Measurements from ENCODE around the gene ARPC3. TPM values are rescaled to one million over a fixed set of nuclear protein-coding genes. Genes with fewer than 3 reads are reported as not detected.
"Not testable (repeated sequence)": the region's sequence is repeated elsewhere in the genome, so short reads cannot be mapped to it uniquely, and the experiment has no call there.

Gene ARPC3
- 100 to 1,000 TPM; 232 to 250 (median 247) TPM for polyA plus RNA-seq (ENCODE audit: insufficient read length in 3 of 3)
- long read RNA-seq, donor 1, transcript ARPC3-201 (7 exons, 1,014 nt), result major isoform, 148 of 204 reads
- long read RNA-seq, donor 1, partial matches to known transcripts, result 53 of 204 reads
- long read RNA-seq, donor 1, other reads (novel, unspliced or antisense), result 0 of 204 reads
- long read RNA-seq, donor 2, transcript ARPC3-201 (7 exons, 1,014 nt), result major isoform, 190 of 281 reads
- long read RNA-seq, donor 2, partial matches to known transcripts, result 84 of 281 reads
- long read RNA-seq, donor 2, other reads (novel, unspliced or antisense), result 6 of 281 reads
- long read RNA-seq, donor 3, transcript ARPC3-201 (7 exons, 1,014 nt), result major isoform, 183 of 281 reads
- long read RNA-seq, donor 3, partial matches to known transcripts, result 94 of 281 reads
- long read RNA-seq, donor 3, other reads (novel, unspliced or antisense), result 0 of 281 reads
- long read RNA-seq, donor 4, transcript ARPC3-201 (7 exons, 1,014 nt), result major isoform, 211 of 312 reads
- long read RNA-seq, donor 4, partial matches to known transcripts, result 100 of 312 reads
- long read RNA-seq, donor 4, other reads (novel, unspliced or antisense), result 0 of 312 reads
- long read RNA-seq, donor 5, transcript ARPC3-201 (7 exons, 1,014 nt), result major isoform, 95 of 146 reads
- long read RNA-seq, donor 5, partial matches to known transcripts, result 49 of 146 reads
- long read RNA-seq, donor 5, other reads (novel, unspliced or antisense), result 0 of 146 reads
- long read RNA-seq, donor 6, transcript ARPC3-201 (7 exons, 1,014 nt), result major isoform, 120 of 173 reads
- long read RNA-seq, donor 6, partial matches to known transcripts, result 49 of 173 reads
- long read RNA-seq, donor 6, other reads (novel, unspliced or antisense), result 0 of 173 reads
- long read RNA-seq, donor 7, transcript ARPC3-201 (7 exons, 1,014 nt), result major isoform, 161 of 253 reads
- long read RNA-seq, donor 7, partial matches to known transcripts, result 83 of 253 reads
- long read RNA-seq, donor 7, other reads (novel, unspliced or antisense), result 0 of 253 reads
- long read RNA-seq, donor 8, transcript ARPC3-201 (7 exons, 1,014 nt), result major isoform, 56 of 72 reads
- long read RNA-seq, donor 8, partial matches to known transcripts, result 15 of 72 reads
- long read RNA-seq, donor 8, other reads (novel, unspliced or antisense), result 0 of 72 reads
- long read RNA-seq, donor 9, transcript ARPC3-201 (7 exons, 1,014 nt), result major isoform, 198 of 302 reads
- long read RNA-seq, donor 9, partial matches to known transcripts, result 101 of 302 reads
- long read RNA-seq, donor 9, other reads (novel, unspliced or antisense), result 0 of 302 reads
- long read RNA-seq, donor 10, transcript ARPC3-201 (7 exons, 1,014 nt), result major isoform, 133 of 221 reads
- long read RNA-seq, donor 10, partial matches to known transcripts, result 85 of 221 reads
- long read RNA-seq, donor 10, other reads (novel, unspliced or antisense), result 0 of 221 reads
- long read RNA-seq, donor 11, transcript ARPC3-201 (7 exons, 1,014 nt), result major isoform, 101 of 130 reads
- long read RNA-seq, donor 11, partial matches to known transcripts, result 28 of 130 reads
- long read RNA-seq, donor 11, other reads (novel, unspliced or antisense), result 0 of 130 reads
- long read RNA-seq, donor 12, transcript ARPC3-201 (7 exons, 1,014 nt), result major isoform, 192 of 261 reads
- long read RNA-seq, donor 12, partial matches to known transcripts, result 64 of 261 reads
- long read RNA-seq, donor 12, other reads (novel, unspliced or antisense), result 0 of 261 reads
- long read RNA-seq, donor 13, transcript ARPC3-201 (7 exons, 1,014 nt), result major isoform, 91 of 165 reads
- long read RNA-seq, donor 13, partial matches to known transcripts, result 71 of 165 reads
- long read RNA-seq, donor 13, other reads (novel, unspliced or antisense), result 0 of 165 reads
- long read RNA-seq, donor 14, result 0 reads
- long read RNA-seq, donor 15, transcript ARPC3-201 (7 exons, 1,014 nt), result major isoform, 224 of 326 reads
- long read RNA-seq, donor 15, partial matches to known transcripts, result 100 of 326 reads
- long read RNA-seq, donor 15, other reads (novel, unspliced or antisense), result 0 of 326 reads
- long read RNA-seq, donor 16, transcript ARPC3-201 (7 exons, 1,014 nt), result major isoform, 194 of 342 reads
- long read RNA-seq, donor 16, partial matches to known transcripts, result 145 of 342 reads
- long read RNA-seq, donor 16, other reads (novel, unspliced or antisense), result 0 of 342 reads

DNA sequence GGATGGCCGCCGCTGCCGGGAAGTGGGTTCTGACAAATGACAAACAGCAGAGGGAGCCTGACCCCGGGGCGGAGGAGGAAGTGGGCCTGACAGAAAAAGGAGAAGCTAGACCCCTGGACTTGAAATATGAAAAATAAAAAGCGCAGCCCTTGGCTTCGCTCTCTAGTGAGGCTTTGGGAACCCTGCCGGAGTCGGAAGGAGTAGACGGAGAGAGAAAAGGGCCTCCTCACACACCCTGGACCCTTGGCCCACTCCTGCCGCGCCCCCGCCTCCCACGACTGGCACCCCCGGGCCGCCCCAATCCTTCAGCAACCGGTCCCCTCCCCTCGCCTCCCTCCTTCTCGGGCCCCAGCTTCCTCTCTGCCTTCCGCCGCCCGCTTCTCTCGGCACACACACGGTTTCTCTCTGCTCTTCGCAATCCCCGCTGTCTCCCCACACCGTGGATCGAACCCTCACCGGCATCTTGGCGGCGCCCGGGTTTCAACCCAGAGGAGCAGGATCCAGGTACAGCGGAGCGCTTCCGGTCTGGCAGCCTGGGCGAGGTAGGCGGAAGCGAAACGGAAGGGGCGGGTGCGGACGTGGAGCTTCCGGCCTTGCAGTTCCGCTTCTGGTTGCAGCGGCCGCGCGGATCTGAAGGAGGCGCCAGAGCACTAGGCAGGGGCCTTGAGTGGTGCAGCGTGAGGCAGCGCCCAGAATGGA lies at the start of gene ARPC3:
Gene ARPC3, minus strand, starts transcription at position 539 of the 699 bp plus-strand sequence. Its CDS starts 77 bp downstream, at position 462.
- peak; percentile 95 for DNase-seq

- DNase-seq, result no peak
These were observed 49.0 kb upstream of the ARPC3 start for GRCh38 chr12:110498984-110499706.

- DNase-seq, result no peak
These were observed 25.3 kb upstream of the ARPC3 start for GRCh38 chr12:110475426-110475825.

GRCh38 chr12:110468214-110469048 lies 18.3 kb upstream of the ARPC3 start, which contains the start of the genes FAM216A and GPN3:
FAM216A (plus strand) TSS chr12:110468845; CDS start chr12:110468876, 31 bp downstream.
GPN3 (minus strand) TSS chr12:110468257; CDS start chr12:110468203, 54 bp downstream.
- peak; percentile 99 for DNase-seq

DNA sequence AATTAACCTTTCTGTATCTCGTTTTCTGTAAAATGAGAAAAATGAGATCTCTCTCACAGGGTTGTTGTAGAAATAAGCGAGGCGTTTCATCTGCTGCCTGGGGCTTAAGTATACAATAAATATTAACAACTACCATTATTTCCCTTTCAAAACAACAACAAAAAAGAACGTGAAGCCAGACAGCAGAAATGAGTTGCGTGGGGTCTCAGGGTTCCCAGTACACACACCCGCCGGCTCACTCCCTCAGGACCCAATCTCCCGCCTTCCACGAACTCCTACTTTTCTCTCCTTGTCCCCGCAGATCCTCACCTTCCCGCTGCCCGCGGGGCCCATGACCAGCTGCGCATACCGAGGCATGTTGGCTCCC lies 17.7 kb upstream of the ARPC3 start:
- DNase-seq, result no peak

- DNase-seq, result no peak
These were observed 16.7 kb upstream of the ARPC3 start for GRCh38 chr12:110466791-110467190.

- not testable (repeated sequence) for DNase-seq
These were observed 15.6 kb upstream of the ARPC3 start for GRCh38 chr12:110465765-110466164.

DNA sequence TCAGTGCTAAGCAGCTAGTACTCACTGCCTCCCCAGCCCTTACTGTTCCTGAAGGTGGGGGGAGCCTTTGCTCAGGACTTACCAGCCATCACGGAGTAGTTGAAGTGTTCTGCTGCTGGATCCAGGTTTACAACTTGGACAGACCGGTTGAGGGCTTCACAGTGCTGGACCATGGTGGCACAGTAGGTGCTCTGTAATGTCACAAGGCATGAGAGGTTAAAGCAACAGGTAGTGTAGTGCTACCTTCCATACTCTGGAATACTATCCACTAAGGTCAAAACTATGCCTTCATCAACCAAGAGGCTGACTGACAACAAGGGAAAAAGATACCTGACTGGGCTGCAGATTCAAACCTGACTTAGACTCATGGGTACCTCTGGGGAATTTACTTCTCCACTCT lies 14.9 kb upstream of the ARPC3 start:
- DNase-seq, result no peak

DNA sequence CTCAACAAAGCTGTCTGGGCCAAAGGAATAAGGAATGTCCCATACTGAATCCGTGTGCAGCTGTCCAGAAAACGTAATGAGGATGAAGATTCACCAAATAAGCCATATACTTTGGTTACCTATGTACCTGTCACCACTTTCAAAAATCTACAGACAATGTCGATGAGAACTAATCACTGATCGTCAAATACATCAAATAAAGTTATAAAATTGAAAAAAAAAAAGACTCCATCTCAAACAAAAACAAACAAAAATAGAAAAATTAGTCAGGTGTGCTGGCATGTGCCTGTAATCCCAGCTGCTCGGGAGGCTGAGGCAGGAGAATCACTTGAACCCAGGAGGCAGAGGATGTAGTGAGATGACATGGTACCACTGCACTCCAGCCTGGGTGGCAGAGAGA lies 11.1 kb upstream of the ARPC3 start:
- not testable (repeated sequence) for DNase-seq

DNA sequence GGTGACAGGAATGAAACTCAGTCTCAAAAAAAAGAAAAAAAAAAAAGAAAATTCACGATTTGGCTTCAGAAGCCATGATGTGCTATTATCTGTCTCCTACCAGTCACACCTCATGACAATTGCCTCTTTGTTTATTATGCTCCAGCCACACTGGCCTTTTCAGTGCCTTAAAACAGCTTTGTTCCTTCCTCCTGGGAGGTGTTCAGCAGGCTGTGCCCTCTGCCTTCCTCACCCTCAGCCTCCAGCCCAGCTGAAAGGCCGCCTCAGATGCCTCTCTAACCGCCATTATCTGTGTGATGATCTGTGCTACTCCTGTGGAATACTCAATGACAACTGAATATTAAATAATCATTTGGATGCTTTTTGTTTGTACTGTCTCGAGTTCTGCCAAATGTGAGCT lies 8.6 kb upstream of the ARPC3 start:
- no peak for DNase-seq

- DNase-seq, result no peak
These were observed 3.6 kb upstream of the ARPC3 start for GRCh38 chr12:110453569-110454296.

- no peak for DNase-seq
These were observed 1.1 kb upstream of the ARPC3 start for GRCh38 chr12:110451263-110451662.

DNA sequence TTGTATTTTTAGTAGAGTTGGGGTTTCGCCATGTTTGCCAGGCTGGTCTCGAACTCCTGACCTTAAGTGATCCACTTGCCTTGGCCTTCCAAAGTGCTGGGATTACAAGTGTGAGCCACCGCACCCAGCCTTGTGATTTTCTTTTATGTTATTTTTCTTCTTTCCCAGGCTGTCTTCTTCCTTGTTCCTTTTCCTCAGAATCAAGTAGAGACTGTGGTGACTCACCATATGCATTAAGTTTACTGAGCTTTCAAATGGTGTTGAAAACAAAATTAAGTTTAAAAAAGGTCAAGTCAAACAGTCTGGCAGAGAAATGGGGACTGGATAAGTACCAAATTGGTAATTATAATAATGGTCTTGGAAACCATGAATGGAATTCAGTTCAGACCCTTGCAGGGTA lies 5.7 kb downstream of the ARPC3 start:
- no peak for DNase-seq

GRCh38 chr12:110436231-110436630 lies 13.9 kb downstream of the ARPC3 start:
- no peak for DNase-seq

DNA sequence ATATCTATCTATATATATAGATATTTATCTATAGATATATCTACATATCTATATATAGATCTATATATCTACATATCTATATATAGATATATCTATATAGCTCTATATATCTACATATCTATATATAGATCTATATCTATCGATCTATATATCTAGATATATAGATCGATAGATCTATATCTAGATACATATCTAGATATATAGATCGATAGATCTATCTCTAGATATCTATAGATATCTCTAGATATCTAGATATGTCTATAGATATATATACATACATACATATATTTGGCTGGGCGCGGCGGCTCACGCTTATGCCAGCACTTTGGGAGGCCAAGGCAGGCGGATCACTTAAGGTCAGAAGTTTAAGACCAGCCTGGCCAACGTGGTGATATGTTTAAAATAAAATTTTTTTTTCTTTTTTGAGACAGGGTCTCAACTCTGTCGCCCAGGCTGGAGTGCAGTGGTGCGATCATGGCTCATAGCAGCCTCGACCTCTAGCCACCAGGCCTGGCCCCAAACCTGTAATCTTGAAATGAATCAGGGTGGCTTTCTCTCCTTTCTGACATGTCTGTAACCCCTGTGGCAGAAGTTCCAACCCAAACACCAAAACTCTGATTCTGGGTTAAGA lies 18.1 kb downstream of the ARPC3 start:
- DNase-seq, result no peak

DNA sequence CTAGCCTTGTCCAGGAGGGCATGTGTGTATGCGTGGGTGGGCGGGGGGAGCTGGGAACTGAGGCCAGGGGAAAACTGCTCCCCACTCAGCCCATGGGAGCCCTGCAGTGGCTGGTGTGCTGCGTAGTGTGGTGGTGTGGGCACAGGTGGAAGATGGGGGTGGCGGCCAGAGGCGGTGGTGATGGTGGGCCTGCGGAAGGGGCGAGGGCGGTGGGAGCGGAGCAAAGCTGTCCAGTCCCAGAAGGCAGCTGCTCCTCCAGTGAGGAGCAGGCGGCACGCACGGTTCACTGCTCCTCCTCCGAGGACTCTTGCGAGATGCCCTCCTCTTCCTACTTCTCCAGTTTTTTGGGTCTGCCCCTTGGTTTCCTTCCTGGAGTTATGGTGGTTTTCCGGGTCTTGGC lies 20.5 kb downstream of the ARPC3 start:
- DNase-seq, result not testable (repeated sequence)
